NT2/D1 (cell line): ENCODE data around the gene ELL2.

Experiments used
- SUZ12 ChIP-seq: IDR thresholded peaks from 2 replicates; pipeline ENCODE4 v1.6.1; 2011; ENCODE audit not compliant: insufficient read length, insufficient read depth; ENCODE audit errors: extremely low read depth
- YY1 ChIP-seq: IDR thresholded peaks from 2 replicates; pipeline ENCODE4 v1.6.1; 2011; ENCODE audit not compliant: insufficient read length, insufficient read depth
- ZNF274 ChIP-seq: IDR thresholded peaks from 2 replicates; pipeline ENCODE4 v1.6.1; 2011; ENCODE audit warnings: mild to moderate bottlenecking, low read depth, low read length

DNA sequence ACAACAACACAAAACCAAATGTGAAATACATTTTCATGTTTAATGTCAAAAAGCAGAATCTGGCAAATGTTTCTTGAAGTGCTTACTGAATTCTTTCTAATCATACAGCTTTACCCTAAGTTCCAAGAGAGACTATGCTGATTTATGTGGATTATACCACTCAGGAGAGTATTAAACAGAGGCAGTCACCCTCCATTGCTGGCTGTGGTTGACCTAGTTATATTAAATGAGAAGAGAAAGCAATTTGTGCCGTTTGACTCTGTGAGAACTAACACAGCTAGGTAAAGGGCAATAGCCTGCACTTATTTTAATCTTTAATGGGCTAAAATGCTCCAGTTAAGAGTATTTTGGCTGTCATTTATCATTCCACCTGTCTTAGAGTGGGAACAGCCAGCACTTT, 62.6 kb downstream of the ELL2 start:
- TF ChIP-seq YY1 (no peak), ZNF274 (no peak), SUZ12 (no peak)
